NCI-H526 (cell line): ENCODE measurements around the gene TEC.
A peak's percentile ranks its signal among the peaks of the same experiment; 100 is the strongest.
"Not testable (repeated sequence)": the region's sequence is repeated elsewhere in the genome, so short reads cannot be mapped to it uniquely, and the experiment has no call there.

ENCODE experiments used
- DNase-seq, 2 experiments: peaks; one replicate each; lab custom pipeline; 2025; lab: John Stamatoyannopoulos, UW

TEC gene

GRCh38 chr4:48268956-48269860 lies at the start of gene TEC:
Gene TEC (minus strand): TSS chr4:48269838. CDS start chr4:48228614, 41,224 bp downstream.
- peak in 1 of 2 experiments; percentile 31 for DNase-seq

- peak; percentile 44 to 78 for DNase-seq
Observed at GRCh38 chr4:48315728-48316630, 46.3 kb upstream of the TEC start.

- not testable (repeated sequence) for DNase-seq
Observed at GRCh38 chr4:48314746-48315145, 45.1 kb upstream of the TEC start.

- DNase-seq = no peak
Observed at GRCh38 chr4:48311896-48312295, 42.3 kb upstream of the TEC start.

- no peak for DNase-seq
Observed at GRCh38 chr4:48308901-48309300, 39.3 kb upstream of the TEC start.

GRCh38 chr4:48307528-48307927 lies 37.9 kb upstream of the TEC start:
- DNase-seq = no peak

GRCh38 chr4:48305508-48305907 lies 35.9 kb upstream of the TEC start:
- no peak for DNase-seq

GRCh38 chr4:48300004-48300403 lies 30.4 kb upstream of the TEC start:
- no peak for DNase-seq

GRCh38 chr4:48299560-48299959 lies 29.9 kb upstream of the TEC start:
- no peak for DNase-seq

GRCh38 chr4:48297256-48297846 lies 27.7 kb upstream of the TEC start:
- DNase-seq = no peak

- no peak for DNase-seq
Observed at GRCh38 chr4:48296365-48296764, 26.7 kb upstream of the TEC start.

GRCh38 chr4:48295116-48295515 lies 25.5 kb upstream of the TEC start:
- no peak for DNase-seq

GRCh38 chr4:48292218-48292790 lies 22.7 kb upstream of the TEC start:
- not testable (repeated sequence) for DNase-seq

GRCh38 chr4:48290146-48290772 lies 20.6 kb upstream of the TEC start:
- peak in 1 of 2 experiments; percentile 38 for DNase-seq

GRCh38 chr4:48286060-48286459 lies 16.4 kb upstream of the TEC start:
- DNase-seq = not testable (repeated sequence)

- DNase-seq = not testable (repeated sequence)
Observed at GRCh38 chr4:48285640-48286039, 16.0 kb upstream of the TEC start.

- DNase-seq = no peak
Observed at GRCh38 chr4:48275686-48276085, 6.0 kb upstream of the TEC start.

GRCh38 chr4:48275247-48275646 lies 5.6 kb upstream of the TEC start:
- DNase-seq = peak in 1 of 2 experiments; percentile 11

- DNase-seq = no peak
Observed at GRCh38 chr4:48271626-48272025, 2.0 kb upstream of the TEC start.

- no peak for DNase-seq
Observed at GRCh38 chr4:48270951-48271473, 1.4 kb upstream of the TEC start.

GRCh38 chr4:48270523-48270897 lies 872 bp upstream of the TEC start:
- DNase-seq = no peak
